HCT116 (cell line): ENCODE results near the gene INPP1. TPM values are rescaled to one million over a fixed set of nuclear protein-coding genes. Genes with fewer than 3 reads are reported as not detected.

Experiments used
- ATAC-seq: fragments of 200-7000 bp; cut with Tn5 transposase; 2 replicates; pipeline ENCODE4 v1.9.1; 2020; ENCODE audit warnings: mild to moderate bottlenecking, moderate library complexity
- BruUV-seq: library from RNA; stranded (reverse); fragments of 400-500 nt; replicated peaks from 2 replicates; lab custom pipeline; 2021; lab: Mats Ljungman, UMichigan
- CTCF ChIA-PET: fragments of 300-600 bp; sonication (Branson Sonifier 250); formaldehyde crosslinking; loops from one replicate; lab custom pipeline; 2021; ENCODE audit warnings: antibody characterized with exemption; lab: Charles Lee
- POLR2A ChIA-PET: fragments of 300-600, 350-600 bp; sonication (Branson Sonifier 250); formaldehyde crosslinking; loops from one replicate; lab custom pipeline; 2021; ENCODE audit warnings: antibody characterized with exemption; lab: Charles Lee
- RAD21 ChIA-PET, 2 experiments: fragments of 300-600 bp; sonication (Branson Sonifier 250); formaldehyde crosslinking; loops; one replicate each; lab custom pipeline; 2023; ENCODE audit warnings: low total read pairs in 2 of 2; ENCODE audit not compliant: uncharacterized antibody in 2 of 2, unreplicated experiment in 2 of 2, low non-redundant PET in 1 of 2; lab: Charles Lee
- DNase-seq: peaks from one replicate; pipeline ENCODE4 v3.0.0-alpha.2; 2010; ENCODE audit warnings: low read depth, low spot score
- H2AFZ ChIP-seq: fragments of 200-600 bp; shearing (Covaris generic), sonication (generic); 2 replicates; pipeline ENCODE4 v1.6.1; 2017; ENCODE audit warnings: low read depth, mixed run types, mixed read lengths, antibody characterized with exemption, low read length; ENCODE audit not compliant: poor library complexity, severe bottlenecking
- H3K27ac ChIP-seq: 2 replicates; pipeline ENCODE4 v1.5.1; 2012; ENCODE audit warnings: low read depth, low read length
- H3K27me3 ChIP-seq: fragments of 200-600 bp; sonication (generic); 2 replicates; pipeline ENCODE4 v1.6.1; 2016; ENCODE audit warnings: mixed run types, low read length, mixed read lengths; ENCODE audit not compliant: insufficient read depth
- H3K36me3 ChIP-seq, 2 experiments: fragments of 200-500 bp in 1 of 2; fragments of 200-600 bp in 1 of 2; sonication (Bioruptor generic) in 1 of 2; sonication (generic) in 1 of 2; 2 replicates each; pipeline versions ENCODE4 v1.5.1 to v1.6.1; 2014 to 2016; ENCODE audit warnings: low read length in 2 of 2, inconsistent platforms in 1 of 2, mixed read lengths in 1 of 2, mixed run types in 1 of 2; ENCODE audit not compliant: insufficient read depth in 2 of 2, control insufficient read depth in 1 of 2
- H3K4me1 ChIP-seq, 2 experiments: fragments of 200-600 bp in 1 of 2; sonication (generic) in 1 of 2; 2 replicates each; pipeline versions ENCODE4 v1.5.1 to v1.6.1; 2012 to 2017; ENCODE audit warnings: low read length in 2 of 2, inconsistent platforms in 1 of 2, mild to moderate bottlenecking in 1 of 2, mixed read lengths in 1 of 2, mixed run types in 1 of 2, moderate library complexity in 1 of 2; ENCODE audit not compliant: insufficient read depth in 2 of 2, control insufficient read depth in 1 of 2
- H3K4me2 ChIP-seq: fragments of 200-600 bp; sonication (generic); 2 replicates; pipeline ENCODE4 v1.6.1; 2017; ENCODE audit warnings: mixed run types, low read length, mixed read lengths
- H3K4me3 ChIP-seq, 2 experiments: fragments of 200-600 bp in 1 of 2; sonication (generic) in 1 of 2; replicated peaks in 1 of 2; 2 replicates each; pipeline ENCODE4 v1.5.1; 2011 to 2016; ENCODE audit warnings: low read length in 2 of 2, control low read depth in 1 of 2, low read depth in 1 of 2, mild to moderate bottlenecking in 1 of 2, mixed read lengths in 1 of 2, mixed run types in 1 of 2
- H3K79me2 ChIP-seq: fragments of 200-600 bp; sonication (generic); 2 replicates; pipeline ENCODE4 v1.6.1; 2017; ENCODE audit warnings: mild to moderate bottlenecking, mixed run types, low read length, moderate library complexity, mixed read lengths; ENCODE audit not compliant: insufficient read depth
- H3K9ac ChIP-seq: fragments of 200-600 bp; sonication (generic); 2 replicates; pipeline ENCODE4 v1.6.1; 2016; ENCODE audit warnings: low read length, mixed read lengths
- H3K9me2 ChIP-seq: fragments of 200-600 bp; sonication (generic), shearing (Covaris generic); 2 replicates; pipeline ENCODE4 v1.6.1; 2017; ENCODE audit warnings: mixed run types, mild to moderate bottlenecking, moderate library complexity; ENCODE audit not compliant: insufficient read depth
- H3K9me3 ChIP-seq, 2 experiments: fragments of 200-500 bp in 1 of 2; fragments of 200-600 bp in 1 of 2; sonication (Bioruptor generic) in 1 of 2; sonication (generic) in 1 of 2; 2 replicates each; pipeline ENCODE4 v1.6.1; 2014 to 2017; ENCODE audit warnings: low read length in 2 of 2, mixed read lengths in 2 of 2, inconsistent platforms in 1 of 2, low read depth in 1 of 2, mild to moderate bottlenecking in 1 of 2, mixed run types in 1 of 2, moderate library complexity in 1 of 2; ENCODE audit not compliant: control insufficient read depth in 1 of 2, insufficient read depth in 1 of 2
- H4K20me1 ChIP-seq: fragments of 200-600 bp; sonication (generic), shearing (Covaris generic); 2 replicates; pipeline ENCODE4 v1.6.1; 2017; ENCODE audit warnings: mixed run types, mild to moderate bottlenecking, moderate library complexity; ENCODE audit not compliant: insufficient read depth
- CBX3 ChIP-seq: IDR thresholded peaks from 2 replicates; pipeline ENCODE4 v1.6.1; 2012; ENCODE audit warnings: low read depth
- CTCF ChIP-seq, 3 experiments: fragments of 200-600 bp in 1 of 3; sonication (generic) in 1 of 3; IDR thresholded peaks in 2 of 3; conservative IDR thresholded peaks in 1 of 3; 2 replicates each; pipeline ENCODE4 v1.5.1; 2012 to 2017; ENCODE audit warnings: low read depth in 2 of 3, low read length in 2 of 3, antibody characterized with exemption in 1 of 3, borderline replicate concordance in 1 of 3, control low read depth in 1 of 3, mild to moderate bottlenecking in 1 of 3, mixed read lengths in 1 of 3, mixed run types in 1 of 3, moderate library complexity in 1 of 3; ENCODE audit not compliant: insufficient read depth in 1 of 3
- EGR1 ChIP-seq: IDR thresholded peaks from 2 replicates; pipeline ENCODE4 v1.6.1; 2012; ENCODE audit warnings: low read depth
- EZH2phosphoT487 ChIP-seq: fragments of 200-600 bp; IDR thresholded peaks from 2 replicates; pipeline ENCODE4 v1.6.1; 2018; ENCODE audit warnings: antibody characterized with exemption, borderline replicate concordance
- FOSL1 ChIP-seq: IDR thresholded peaks from 2 replicates; pipeline ENCODE4 v1.6.1; 2012; ENCODE audit warnings: low read depth
- POLR2A ChIP-seq: IDR thresholded peaks from 2 replicates; pipeline ENCODE4 v1.7.0; 2011; ENCODE audit warnings: borderline replicate concordance; ENCODE audit not compliant: insufficient read depth, insufficient read length; ENCODE audit errors: extremely low read depth
- POLR2AphosphoS5 ChIP-seq: IDR thresholded peaks from 2 replicates; pipeline ENCODE4 v1.6.1; 2011; ENCODE audit warnings: mild to moderate bottlenecking, low read depth, low read length, moderate library complexity
- RAD21 ChIP-seq: IDR thresholded peaks from 2 replicates; pipeline ENCODE4 v1.6.1; 2012; ENCODE audit warnings: low read depth, mild to moderate bottlenecking
- SP1 ChIP-seq: IDR thresholded peaks from 2 replicates; pipeline ENCODE4 v1.6.1; 2012; ENCODE audit warnings: low read depth
- YY1 ChIP-seq: IDR thresholded peaks from 2 replicates; pipeline ENCODE4 v1.6.1; 2011; ENCODE audit warnings: low read length, low read depth, moderate library complexity, mild to moderate bottlenecking; ENCODE audit not compliant: insufficient replicate concordance; ENCODE audit errors: extremely low read depth
- ZFX ChIP-seq: fragments of 450-650 bp; IDR thresholded peaks from 2 replicates; pipeline ENCODE4 v1.6.1; 2017
- ZNF274 ChIP-seq: fragments of 200-500 bp; sonication (Bioruptor generic); IDR thresholded peaks from 2 replicates; pipeline ENCODE4 v1.6.1; 2014; ENCODE audit warnings: mild to moderate bottlenecking, low read depth, low read length, inconsistent platforms
- intact Hi-C: fragments of 100-400 bp; cut with micrococcal nuclease; formaldehyde crosslinking; loops from 2 replicates; pipeline ENCODE4 v1.10.0; 2022
- total RNA-seq: library from RNA; stranded (reverse); gene quantifications from one replicate; pipeline ENCODE4 v1.2.1, GENCODE V29; 2021; ENCODE audit not compliant: unreplicated experiment
- TF ChIP-seq, protein P1 (sequence below): IDR thresholded peaks from 2 replicates; pipeline ENCODE4 v1.6.1; 2012

INPP1 gene
- total RNA-seq, 1 experiment from 2014 or later, result 19.6 TPM

- RAD21 ChIA-PET, result no interaction called here
- no TSS peak for BruUV-seq
- Histone ChIP-seq H3K27ac (no peak overlapping the region), H4K20me1 (no peaks in the 10 kb centered on the region), H3K27me3 (no peaks in the 10 kb centered on the region), H3K4me1 (no peaks in the 10 kb centered on the region), H3K4me3 (no peak overlapping the region), H3K9me2 (no peaks in the 10 kb centered on the region), H2AFZ (no peak overlapping the region), H3K9ac (no peak overlapping the region), H3K79me2 (no peaks in the 10 kb centered on the region), H3K9me3 (no peaks in the 10 kb centered on the region), H3K36me3 (no peaks in the 10 kb centered on the region), H3K4me2 (no peak overlapping the region)
- peak; percentile 63 to 77 (median 69) for TF ChIP-seq CTCF (IDR thresholded peaks at IDR 0.05 in 2 of 3, conservative IDR thresholded peaks at IDR 0.05 in 1 of 3; ENCODE audit: borderline replicate concordance in 1 of 3, insufficient read depth in 1 of 3, low read depth in 2 of 3, low read length in 2 of 3)
- no peak for TF ChIP-seq SP1
- TF ChIP-seq EGR1, result no peak
- peak; percentile 92 for TF ChIP-seq RAD21
- no peak for TF ChIP-seq EZH2phosphoT487
- TF ChIP-seq ZNF274, result no peak
- ATAC-seq (peak; percentile 87), DNase-seq (peak; percentile 57)
- POLR2A ChIA-PET, result no interaction called here
- CTCF ChIA-PET, result interaction anchor here (0.9 to 1.4 kb wide), 5 partner anchors 16 to 398 kb away, joined by 3 to 7 read pairs (median 3); no protein-coding TSS in a partner anchor
- intact Hi-C loops, result loop anchor here (1.0 to 2.0 kb wide), 2 partner anchors 128 to 420 kb away; no protein-coding TSS in a partner anchor
These were observed 39.5 kb downstream of the INPP1 start for GRCh38 chr2:190382851-190383250.

GRCh38 chr2:190387422-190387821, 44.0 kb downstream of the INPP1 start:
- RAD21 ChIA-PET, result no interaction called here
- H3K4me3 ChIP-seq, result no peak overlapping the region
- BruUV-seq, result no TSS peak
- H3K9me3 ChIP-seq, result no peaks in the 10 kb centered on the region
- no peaks in the 10 kb centered on the region for H3K4me1 ChIP-seq
- POLR2A ChIA-PET, result no interaction called here
- CTCF ChIA-PET, result no interaction called here
- ATAC-seq (no peak), DNase-seq (no peak)
- H3K9me2 ChIP-seq, result no peaks in the 10 kb centered on the region
- no peak overlapping the region for H3K4me2 ChIP-seq
- no peak overlapping the region for H3K27ac ChIP-seq
- no peak overlapping the region for H2AFZ ChIP-seq
- no peaks in the 10 kb centered on the region for H3K27me3 ChIP-seq
- H4K20me1 ChIP-seq, result no peaks in the 10 kb centered on the region
- H3K9ac ChIP-seq, result no peak overlapping the region
- H3K36me3 ChIP-seq, result no peaks in the 10 kb centered on the region
- intact Hi-C loops, result no loop called here
- no peaks in the 10 kb centered on the region for H3K79me2 ChIP-seq
- TF ChIP-seq CBX3 (no peak), YY1 (no peak), POLR2AphosphoS5 (no peak), EZH2phosphoT487 (no peak), ZFX (no peak), POLR2A (no peak), RAD21 (no peak), FOSL1 (no peak)
- TF ChIP-seq, protein P1, sequence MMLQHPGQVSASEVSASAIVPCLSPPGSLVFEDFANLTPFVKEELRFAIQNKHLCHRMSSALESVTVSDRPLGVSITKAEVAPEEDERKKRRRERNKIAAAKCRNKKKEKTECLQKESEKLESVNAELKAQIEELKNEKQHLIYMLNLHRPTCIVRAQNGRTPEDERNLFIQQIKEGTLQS, result no peak
